Activated naive CD4-positive, alpha-beta T cell treated with anti-CD3 and anti-CD28 coated beads, Interleukin-2, amount 10 ng/mL, durations not matched to agents 7 days and 5 days (primary cell): Measurements from ENCODE around the gene CNBD2.
A peak's percentile ranks its signal among the peaks of the same experiment; 100 is the strongest.
"Not testable (repeated sequence)": the region's sequence is repeated elsewhere in the genome, so short reads cannot be mapped to it uniquely, and the experiment has no call there.

Source experiments
- CTCF ChIA-PET: fragments of 350-600 bp; sonication (Branson Sonifier 250); formaldehyde crosslinking; loops from one replicate; lab custom pipeline; 2021; ENCODE audit warnings: antibody characterized with exemption; lab: Charles Lee
- DNase-seq: peaks from one replicate; pipeline ENCODE4 v3.0.0-alpha.2; 2020
- H3K27ac Mint-ChIP-seq: one replicate; pipeline ENCODE4 v1.8.0; 2021; ENCODE audit warnings: mild to moderate bottlenecking, moderate library complexity, mixed read lengths
- H3K27me3 Mint-ChIP-seq: one replicate; pipeline ENCODE4 v1.8.0; 2021; ENCODE audit warnings: mild to moderate bottlenecking, mixed read lengths
- H3K36me3 Mint-ChIP-seq: one replicate; pipeline ENCODE4 v1.8.0; 2021; ENCODE audit warnings: mixed read lengths
- H3K4me1 Mint-ChIP-seq: one replicate; pipeline ENCODE4 v1.8.0; 2021; ENCODE audit warnings: mixed read lengths
- H3K4me3 Mint-ChIP-seq: one replicate; pipeline ENCODE4 v1.8.0; 2021; ENCODE audit warnings: mild to moderate bottlenecking, moderate library complexity, mixed read lengths
- H3K9me3 Mint-ChIP-seq: one replicate; pipeline ENCODE4 v1.8.0; 2021; ENCODE audit warnings: mixed read lengths

Gene CNBD2

GRCh38 chr20:35967979-35968640, at the start of gene CNBD2:
Gene CNBD2 (plus strand): TSS chr20:35968590. CDS start chr20:35968763, 173 bp downstream.
- DNase-seq, result no peak
- H3K36me3 Mint-ChIP-seq, result no peaks in the 10 kb centered on the region
- H3K27ac Mint-ChIP-seq, result no peak within 1 kb of the TSS
- peaks cover 13% of the 10 kb centered on the region for H3K27me3 Mint-ChIP-seq
- peaks cover 3% of the 10 kb centered on the region for H3K4me1 Mint-ChIP-seq
- H3K9me3 Mint-ChIP-seq, result no peaks in the 10 kb centered on the region
- no peak within 1 kb of the TSS for H3K4me3 Mint-ChIP-seq
- CTCF ChIA-PET, result no interaction called here

- no peak for DNase-seq
- Mint-ChIP-seq H3K36me3 (peaks cover 21% of the 10 kb centered on the region), H3K27me3 (no peaks in the 10 kb centered on the region), H3K4me3 (no peak overlapping the region), H3K9me3 (no peaks in the 10 kb centered on the region), H3K27ac (no peak overlapping the region), H3K4me1 (no peaks in the 10 kb centered on the region)
- CTCF ChIA-PET, result interaction anchor here (0.7 kb wide), 1 partner anchor 11 kb away, joined by 3 read pairs; no protein-coding TSS in a partner anchor
Observed at GRCh38 chr20:35920523-35920922, 47.9 kb upstream of the CNBD2 start.

- CTCF ChIA-PET, result interaction anchor here (1.1 kb wide), 1 partner anchor 18 kb away, joined by 4 read pairs; no protein-coding TSS in a partner anchor
- Mint-ChIP-seq H3K4me3 (no peak overlapping the region), H3K27me3 (no peaks in the 10 kb centered on the region), H3K4me1 (peaks cover 9% of the 10 kb centered on the region), H3K36me3 (peaks cover 42% of the 10 kb centered on the region), H3K27ac (no peak overlapping the region), H3K9me3 (no peaks in the 10 kb centered on the region)
- DNase-seq, result no peak
Observed at GRCh38 chr20:35929301-35929700, 39.1 kb upstream of the CNBD2 start.

GRCh38 chr20:35934050-35934449, 34.3 kb upstream of the CNBD2 start:
- H3K4me1 Mint-ChIP-seq, result peaks cover 16% of the 10 kb centered on the region
- peaks cover 40% of the 10 kb centered on the region for H3K36me3 Mint-ChIP-seq
- no peak overlapping the region for H3K27ac Mint-ChIP-seq
- CTCF ChIA-PET, result interaction anchor here (2.4 kb wide), 1 partner anchor 14 kb away, joined by 7 read pairs; no protein-coding TSS in a partner anchor
- no peaks in the 10 kb centered on the region for H3K9me3 Mint-ChIP-seq
- no peaks in the 10 kb centered on the region for H3K27me3 Mint-ChIP-seq
- no peak overlapping the region for H3K4me3 Mint-ChIP-seq
- DNase-seq, result no peak

- Mint-ChIP-seq H3K36me3 (peaks cover 31% of the 10 kb centered on the region), H3K4me1 (peaks cover 8% of the 10 kb centered on the region), H3K4me3 (no peak overlapping the region), H3K27ac (no peak overlapping the region), H3K27me3 (no peaks in the 10 kb centered on the region), H3K9me3 (no peaks in the 10 kb centered on the region)
- CTCF ChIA-PET, result no interaction called here
- DNase-seq, result no peak
Observed at GRCh38 chr20:35939264-35939663, 29.1 kb upstream of the CNBD2 start.

- no peaks in the 10 kb centered on the region for H3K27me3 Mint-ChIP-seq
- H3K36me3 Mint-ChIP-seq, result peaks cover 36% of the 10 kb centered on the region
- CTCF ChIA-PET, result no interaction called here
- no peak for DNase-seq
- no peaks in the 10 kb centered on the region for H3K4me1 Mint-ChIP-seq
- no peaks in the 10 kb centered on the region for H3K9me3 Mint-ChIP-seq
- H3K4me3 Mint-ChIP-seq, result no peak overlapping the region
- peak overlapping the region; percentile 7 for H3K27ac Mint-ChIP-seq
Observed at GRCh38 chr20:35941620-35942019, 26.8 kb upstream of the CNBD2 start.

GRCh38 chr20:35942243-35942642, 26.1 kb upstream of the CNBD2 start:
- Mint-ChIP-seq H3K9me3 (no peaks in the 10 kb centered on the region), H3K27ac (no peak overlapping the region), H3K36me3 (peaks cover 35% of the 10 kb centered on the region), H3K27me3 (no peaks in the 10 kb centered on the region), H3K4me1 (peaks cover 2% of the 10 kb centered on the region), H3K4me3 (no peak overlapping the region)
- no peak for DNase-seq
- CTCF ChIA-PET, result interaction anchor here (1.6 kb wide), 1 partner anchor 12 kb away, joined by 7 read pairs; the partner anchor contains the start of gene SCAND1

- Mint-ChIP-seq H3K27ac (no peak overlapping the region), H3K4me3 (no peak overlapping the region), H3K4me1 (peaks cover 16% of the 10 kb centered on the region), H3K9me3 (no peaks in the 10 kb centered on the region), H3K36me3 (peaks cover 30% of the 10 kb centered on the region), H3K27me3 (no peaks in the 10 kb centered on the region)
- CTCF ChIA-PET, result interaction anchor here (0.6 to 1.5 kb wide), 7 partner anchors 13 to 492 kb away, joined by 3 to 7 read pairs (median 4); partner anchors contain the start of gene CEP250
- DNase-seq, result peak; percentile 51
Observed at GRCh38 chr20:35947489-35947888, 20.9 kb upstream of the CNBD2 start.

GRCh38 chr20:35947907-35948306, 20.5 kb upstream of the CNBD2 start:
- Mint-ChIP-seq H3K4me3 (no peak overlapping the region), H3K36me3 (peaks cover 34% of the 10 kb centered on the region), H3K27ac (no peak overlapping the region), H3K4me1 (peaks cover 20% of the 10 kb centered on the region), H3K27me3 (no peaks in the 10 kb centered on the region), H3K9me3 (no peaks in the 10 kb centered on the region)
- CTCF ChIA-PET, result interaction anchor here (1.2 to 1.5 kb wide), 4 partner anchors 14 to 493 kb away, joined by 3 to 7 read pairs (median 4); partner anchors contain the start of gene CEP250
- DNase-seq, result no peak

- H3K4me3 Mint-ChIP-seq, result no peak overlapping the region
- CTCF ChIA-PET, result no interaction called here
- peaks cover 26% of the 10 kb centered on the region for H3K36me3 Mint-ChIP-seq
- H3K27ac Mint-ChIP-seq, result no peak overlapping the region
- H3K9me3 Mint-ChIP-seq, result no peaks in the 10 kb centered on the region
- peaks cover 7% of the 10 kb centered on the region for H3K27me3 Mint-ChIP-seq
- DNase-seq, result no peak
- peaks cover 22% of the 10 kb centered on the region for H3K4me1 Mint-ChIP-seq
Observed at GRCh38 chr20:35950093-35950492, 18.3 kb upstream of the CNBD2 start.

GRCh38 chr20:35952080-35952479, 16.3 kb upstream of the CNBD2 start:
- CTCF ChIA-PET, H3K9me3 Mint-ChIP-seq, DNase-seq, H3K27me3 Mint-ChIP-seq: not testable (repeated sequence)
- H3K4me1 Mint-ChIP-seq, result peaks cover 31% of the 10 kb centered on the region
- peaks cover 26% of the 10 kb centered on the region for H3K36me3 Mint-ChIP-seq
- peak overlapping the region; percentile 99 for H3K27ac Mint-ChIP-seq
- H3K4me3 Mint-ChIP-seq, result peak overlapping the region; percentile 98

GRCh38 chr20:35952480-35953386, 15.7 kb upstream of the CNBD2 start:
- peaks cover 28% of the 10 kb centered on the region for H3K4me1 Mint-ChIP-seq
- peak; percentile 20 for DNase-seq
- peak overlapping the region; percentile 98 for H3K4me3 Mint-ChIP-seq
- H3K27ac Mint-ChIP-seq, result peak overlapping the region; percentile 99
- CTCF ChIA-PET, result interaction anchor here (1.2 to 2.6 kb wide), 3 partner anchors 9 to 210 kb away, joined by 3 to 21 read pairs (median 7); partner anchors contain the start of gene RBM39
- no peaks in the 10 kb centered on the region for H3K9me3 Mint-ChIP-seq
- peaks cover 19% of the 10 kb centered on the region for H3K36me3 Mint-ChIP-seq
- peaks cover 7% of the 10 kb centered on the region for H3K27me3 Mint-ChIP-seq

GRCh38 chr20:35953387-35954199, 14.8 kb upstream of the CNBD2 start:
- peak overlapping the region; percentile 99 for H3K27ac Mint-ChIP-seq
- H3K27me3 Mint-ChIP-seq, result peaks cover 7% of the 10 kb centered on the region
- peaks cover 15% of the 10 kb centered on the region for H3K36me3 Mint-ChIP-seq
- peaks cover 28% of the 10 kb centered on the region for H3K4me1 Mint-ChIP-seq
- CTCF ChIA-PET, result interaction anchor here (0.6 to 2.6 kb wide), 19 partner anchors 10 to 461 kb away, joined by 3 to 21 read pairs (median 3); partner anchors contain the start of gene RBM39
- H3K4me3 Mint-ChIP-seq, result peak overlapping the region; percentile 98
- no peaks in the 10 kb centered on the region for H3K9me3 Mint-ChIP-seq
- DNase-seq, result peak; percentile 87
